H1 (cell line): ENCODE measurements around the gene LDLRAD3. TPM values are rescaled to one million over a fixed set of nuclear protein-coding genes. Genes with fewer than 3 reads are reported as not detected.

Source experiments
- CTCF ChIA-PET: fragments of 300-600 bp; sonication (Branson Sonifier 250); formaldehyde crosslinking; loops from one replicate; lab custom pipeline; 2021; ENCODE audit not compliant: partially characterized antibody; lab: Charles Lee
- POLR2A ChIA-PET: fragments of 300-600 bp; sonication (Branson Sonifier 250); formaldehyde crosslinking; loops from one replicate; lab custom pipeline; 2021; ENCODE audit warnings: inconsistent platforms; ENCODE audit not compliant: partially characterized antibody; lab: Charles Lee
- DNase-seq, 2 experiments: peaks; one replicate each; pipeline versions ENCODE4 v3.0.0 to v3.0.0-alpha.2; 2010 to 2022; ENCODE audit warnings: low spot score in 2 of 2, low read depth in 1 of 2, mixed read lengths in 1 of 2
- FAIRE-seq: peaks from 2 replicates; lab custom pipeline; 2011; peaks lifted over from hg19 to GRCh38; lab: Jason Lieb, UNC
- H2AFZ ChIP-seq: 2 replicates; pipeline ENCODE4 v1.8.1; 2012; ENCODE audit warnings: low read length, inconsistent platforms
- H2AK5ac ChIP-seq: 2 replicates; pipeline ENCODE4 v1.6.1; 2013; ENCODE audit warnings: low read depth, low read length
- H2BK120ac ChIP-seq: replicated peaks from 2 replicates; pipeline ENCODE3; 2013; ENCODE audit warnings: low read depth, low read length, inconsistent platforms
- H2BK12ac ChIP-seq: 2 replicates; pipeline ENCODE4 v1.6.1; 2013; ENCODE audit warnings: low read depth, low read length
- H2BK15ac ChIP-seq: 2 replicates; pipeline ENCODE4 v1.6.1; 2013; ENCODE audit warnings: low read length
- H2BK20ac ChIP-seq: 2 replicates; pipeline ENCODE4 v1.6.1; 2013; ENCODE audit warnings: low read length
- H2BK5ac ChIP-seq: 2 replicates; pipeline ENCODE4 v1.6.1; 2013; ENCODE audit warnings: low read depth, low read length
- H3K14ac ChIP-seq: 2 replicates; pipeline ENCODE4 v1.6.1; 2013; ENCODE audit warnings: inconsistent platforms; ENCODE audit not compliant: insufficient read length
- H3K18ac ChIP-seq: 2 replicates; pipeline ENCODE4 v1.6.1; 2013; ENCODE audit warnings: low read length; ENCODE audit errors: extremely low read depth
- H3K23ac ChIP-seq: 2 replicates; pipeline ENCODE4 v1.6.1; 2013; ENCODE audit warnings: inconsistent platforms; ENCODE audit not compliant: insufficient read length
- H3K23me2 ChIP-seq: 2 replicates; pipeline ENCODE4 v1.6.1; 2013; ENCODE audit warnings: low read depth, low read length
- H3K27ac ChIP-seq: 2 replicates; pipeline ENCODE4 v1.6.1; 2011; ENCODE audit warnings: low read depth, low read length, inconsistent platforms
- H3K27me3 ChIP-seq, 4 experiments: replicated peaks in 1 of 4; 1 replicate in 1 of 4; 2 replicates in 3 of 4; pipeline versions ENCODE4 v1.6.1 to v1.8.1; 2011 to 2013; ENCODE audit warnings: low read length in 3 of 4, mild to moderate bottlenecking in 3 of 4, inconsistent platforms in 2 of 4, mixed read lengths in 2 of 4, moderate library complexity in 1 of 4; ENCODE audit not compliant: control insufficient read depth in 3 of 4, insufficient read depth in 3 of 4; ENCODE audit errors: extremely low read depth in 1 of 4
- H3K36me3 ChIP-seq, 4 experiments: 2 replicates each; pipeline versions ENCODE4 v1.6.1 to v1.8.1; 2011 to 2013; ENCODE audit warnings: mild to moderate bottlenecking in 4 of 4, low read length in 3 of 4, moderate library complexity in 2 of 4, control low read depth in 1 of 4, inconsistent platforms in 1 of 4; ENCODE audit not compliant: insufficient read depth in 4 of 4, control insufficient read depth in 2 of 4
- H3K4ac ChIP-seq: replicated peaks from 2 replicates; pipeline ENCODE3; 2013; ENCODE audit warnings: low read length, low read depth, mixed read lengths, inconsistent platforms; ENCODE audit not compliant: insufficient read length
- H3K4me1 ChIP-seq, 4 experiments: replicated peaks in 1 of 4; 1 replicate in 1 of 4; 2 replicates in 3 of 4; pipeline versions ENCODE4 v1.6.1 to v1.8.1; 2011 to 2013; ENCODE audit warnings: low read length in 3 of 4, inconsistent platforms in 2 of 4, mixed read lengths in 1 of 4; ENCODE audit not compliant: insufficient read depth in 4 of 4, control insufficient read depth in 3 of 4
- H3K4me2 ChIP-seq, 2 experiments: 2 replicates each; pipeline versions ENCODE4 v1.6.1 to v1.8.1; 2011 to 2013; ENCODE audit warnings: low read depth in 2 of 2, low read length in 2 of 2, control low read depth in 1 of 2, inconsistent platforms in 1 of 2, mild to moderate bottlenecking in 1 of 2; ENCODE audit not compliant: insufficient read depth in 1 of 2
- H3K4me3 ChIP-seq, 4 experiments: fragments of 200-600, 300-600 bp in 1 of 4; sonication (generic), shearing (Covaris generic), sonication (Bioruptor Twin) in 1 of 4; 2 replicates each; pipeline versions ENCODE4 v1.5.1 to v1.8.1; 2011 to 2016; ENCODE audit warnings: low read length in 4 of 4, low read depth in 3 of 4, control low read depth in 2 of 4, inconsistent platforms in 2 of 4, mild to moderate bottlenecking in 2 of 4, mixed read lengths in 1 of 4, moderate library complexity in 1 of 4; ENCODE audit not compliant: insufficient read depth in 2 of 4; ENCODE audit errors: extremely low read depth in 1 of 4
- H3K56ac ChIP-seq: replicated peaks from 2 replicates; pipeline ENCODE3; 2013; ENCODE audit warnings: low read depth, mild to moderate bottlenecking, mixed read lengths, low read length, inconsistent platforms; ENCODE audit not compliant: insufficient read length
- H3K79me1 ChIP-seq: 2 replicates; pipeline ENCODE4 v1.6.1; 2013; ENCODE audit warnings: low read depth, low read length, control low read depth
- H3K79me2 ChIP-seq, 2 experiments: 2 replicates each; pipeline versions ENCODE4 v1.6.1 to v1.8.1; 2012 to 2013; ENCODE audit warnings: low read length in 2 of 2, mild to moderate bottlenecking in 2 of 2, inconsistent platforms in 1 of 2; ENCODE audit not compliant: insufficient read depth in 2 of 2, control insufficient read depth in 1 of 2
- H3K9ac ChIP-seq, 4 experiments: replicated peaks in 1 of 4; 1 replicate in 1 of 4; 2 replicates in 3 of 4; pipeline versions ENCODE4 v1.6.1 to v1.8.1; 2011 to 2013; ENCODE audit warnings: low read depth in 3 of 4, low read length in 3 of 4, control low read depth in 2 of 4, mild to moderate bottlenecking in 2 of 4, moderate library complexity in 2 of 4, inconsistent platforms in 1 of 4; ENCODE audit errors: extremely low read depth in 1 of 4
- H3K9me3 ChIP-seq, 2 experiments: 2 replicates each; pipeline versions ENCODE4 v1.6.1 to v1.8.1; 2012 to 2013; ENCODE audit warnings: mild to moderate bottlenecking in 2 of 2, moderate library complexity in 2 of 2, control low read depth in 1 of 2, inconsistent platforms in 1 of 2, low read depth in 1 of 2, low read length in 1 of 2, mixed read lengths in 1 of 2; ENCODE audit not compliant: insufficient read depth in 2 of 2
- H4K20me1 ChIP-seq, 2 experiments: replicated peaks in 1 of 2; 2 replicates each; pipeline versions ENCODE3 to v1.8.1; 2011 to 2013; ENCODE audit warnings: inconsistent platforms in 2 of 2, low read length in 2 of 2, mild to moderate bottlenecking in 1 of 2; ENCODE audit not compliant: insufficient read depth in 2 of 2, control insufficient read depth in 1 of 2
- H4K5ac ChIP-seq: 2 replicates; pipeline ENCODE4 v1.6.1; 2013; ENCODE audit warnings: low read length, low read depth, mixed read lengths, inconsistent platforms; ENCODE audit not compliant: insufficient read length
- H4K8ac ChIP-seq: 2 replicates; pipeline ENCODE4 v1.8.0; 2013; ENCODE audit warnings: mild to moderate bottlenecking, moderate library complexity, low read length, inconsistent platforms; ENCODE audit not compliant: insufficient read depth; ENCODE audit errors: extremely low read depth
- H4K91ac ChIP-seq: replicated peaks from 2 replicates; pipeline ENCODE3; 2013; ENCODE audit warnings: low read length, mixed read lengths, inconsistent platforms; ENCODE audit not compliant: insufficient read length
- CBX8 ChIP-seq: fragments of 300-800, 300-1000 bp; sonication (generic); IDR thresholded peaks from 2 replicates; pipeline ENCODE4 v1.7.1; 2016; ENCODE audit warnings: low read depth, low read length, borderline replicate concordance
- SUZ12 ChIP-seq: fragments of 200-600 bp; sonication (generic); IDR thresholded peaks from 2 replicates; pipeline ENCODE4 v1.6.1; 2012; ENCODE audit warnings: mild to moderate bottlenecking, inconsistent platforms, low read length, moderate library complexity, mixed read lengths
- WGBS, 2 experiments: shearing (Covaris generic) in 1 of 2; methylation state at CpG; one replicate each; pipeline versions ENCODE4 v1.1.6 to v1.1.7; 2013 to 2015; ENCODE audit warnings: low lambda C conversion rate in 2 of 2, mixed read lengths in 2 of 2, inconsistent platforms in 1 of 2, low coverage in 1 of 2, missing lambda C conversion rate in 1 of 2; ENCODE audit not compliant: insufficient replicate concordance in 2 of 2, insufficient coverage in 1 of 2, insufficient read length in 1 of 2; ENCODE audit errors: extremely low coverage in 1 of 2, missing lambda C conversion rate in 1 of 2; 5-methylcytosine and 5-hydroxymethylcytosine counted together
- polyA plus RNA-seq, 7 experiments: library from polyadenylated mRNA; depleted of rRNA in 3 of 7; stranded (reverse) in 5 of 7; unstranded in 2 of 7; fragments of >200 nt in 5 of 7; fragments of 200-250 nt in 2 of 7; gene quantifications; 1 replicate in 5 of 7; 2 replicates in 1 of 7; 4 replicates in 1 of 7; pipeline versions ENCODE4 v1.2.1 to v1.2.3, GENCODE V29; 2011 to 2013; ENCODE audit warnings: missing spikeins in 2 of 7, mixed read lengths in 2 of 7
- total RNA-seq: library from RNA; stranded (reverse); fragmentation: NEBNext Ultra II Directional; extraction: Animal tissue kit (Norgen Biotek cat#: 25700); gene quantifications from 2 replicates; pipeline ENCODE4 v1.2.1, GENCODE V29; 2021

LDLRAD3 gene
- total and polyA plus RNA-seq, 2 of the 8 experiments (the other 6 are each of a cell fraction or from before 2014, with no cell fraction given), result 18.6 to 22.8 TPM

DNA sequence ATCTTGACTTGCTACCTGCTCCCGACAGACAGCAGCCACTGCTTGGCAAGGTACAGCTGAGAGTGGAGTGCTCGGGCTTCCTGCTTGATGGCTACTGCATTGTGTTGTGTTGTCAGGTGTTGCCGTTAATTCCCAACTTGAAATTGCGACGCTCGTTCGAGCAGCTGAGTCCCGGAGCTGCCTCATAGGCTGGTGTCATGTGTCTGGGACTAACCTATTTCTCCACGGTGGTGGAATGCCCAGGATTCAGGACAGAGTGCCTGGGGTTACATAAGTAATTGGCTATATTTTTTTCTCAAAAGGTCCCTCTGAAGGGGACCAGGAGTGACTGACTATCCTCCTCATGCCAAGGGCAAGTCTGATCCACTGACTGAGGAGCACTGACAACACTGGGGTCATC lies 326.8 kb downstream of the LDLRAD3 start:
- Histone ChIP-seq H2BK12ac (no peak overlapping the region), H3K4ac (no peak overlapping the region), H2BK20ac (no peak overlapping the region), H3K4me2 (no peak overlapping the region), H2BK120ac (no peak overlapping the region), H3K23me2 (no peaks in the 10 kb centered on the region), H3K4me1 (no peaks in the 10 kb centered on the region), H3K27me3 (no peaks in the 10 kb centered on the region), H3K9me3 (no peaks in the 10 kb centered on the region), H2BK5ac (no peak overlapping the region), H2AK5ac (no peak overlapping the region), H3K36me3 (peaks cover 0 to 7% (median 0%) of the 10 kb centered on the region in 4 experiments; a peak in 1 of 8 replicates), H3K9ac (no peak overlapping the region), H4K8ac (no peak overlapping the region), H4K5ac (no peak overlapping the region), H3K27ac (no peak overlapping the region), H4K91ac (no peak overlapping the region), H3K23ac (no peak overlapping the region), H2BK15ac (no peak overlapping the region), H3K56ac (no peak overlapping the region), H3K79me2 (no peaks in the 10 kb centered on the region), H3K4me3 (no peak overlapping the region), H4K20me1 (peaks cover 0 to 1% of the 10 kb centered on the region in 2 experiments), H3K14ac (no peak overlapping the region), H3K18ac (no peak overlapping the region), H3K79me1 (no peaks in the 10 kb centered on the region), H2AFZ (no peak overlapping the region)
- ChIA-PET POLR2A (no interaction called here), CTCF (interaction anchor here (1.1 to 6.5 kb wide), 5 partner anchors 8 to 448 kb away, joined by 3 to 53 read pairs (median 10); no protein-coding TSS in a partner anchor)
- no peak for DNase-seq
- no peak for FAIRE-seq
- TF ChIP-seq SUZ12 (no peak), CBX8 (no peak)
- WGBS, 2 experiments, result 91% methylated on average over 9 of the region's 9 CpGs; no CpG with 5 or more reads in 1 of the 2 experiments
